ENCODE data around the gene RALGPS2. TPM values are rescaled to one million over a fixed set of nuclear protein-coding genes. Genes with fewer than 3 reads are reported as not detected.

RALGPS2 gene
- total RNA-seq, 2 experiments from 2014 or later = 2.2 to 3.0 TPM

DNA sequence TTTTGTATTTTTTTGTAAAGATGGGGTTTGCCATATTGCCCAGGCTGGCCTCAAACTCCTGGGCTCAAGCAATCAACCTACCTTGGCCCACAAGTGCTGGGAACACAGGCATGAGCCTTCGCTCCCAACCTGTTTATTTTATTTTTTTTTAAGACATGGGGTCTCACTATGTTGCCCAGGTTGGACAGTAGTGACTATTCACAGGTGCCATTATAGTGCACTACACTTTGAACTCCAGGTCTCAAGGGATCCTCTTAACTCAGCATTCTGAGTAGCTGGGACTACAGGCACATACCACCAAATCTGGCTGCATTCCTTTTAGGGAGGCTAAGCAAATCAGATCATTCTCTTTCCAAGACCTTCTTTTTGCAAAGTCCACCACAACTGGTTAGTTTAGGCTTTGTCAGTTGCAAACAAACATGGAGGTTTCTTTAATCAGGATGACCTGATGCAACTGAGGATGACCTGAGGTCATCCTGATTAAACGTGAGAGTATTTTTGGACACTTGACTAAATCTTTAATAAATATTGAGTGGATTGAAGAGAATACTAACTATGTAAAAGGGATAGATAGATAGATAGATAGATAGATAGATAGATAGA is 30.0 kb upstream of the RALGPS2 start:
- H3K27ac Mint-ChIP-seq = no peak overlapping the region
- no peaks in the 10 kb centered on the region for H3K9me3 Mint-ChIP-seq
- CTCF ChIA-PET = no interaction called here
- no peak overlapping the region for H3K4me3 Mint-ChIP-seq
- peaks cover 3% of the 10 kb centered on the region for H3K27me3 Mint-ChIP-seq
- H3K36me3 Mint-ChIP-seq (ENCODE audit: low read depth) = no peaks in the 10 kb centered on the region
- DNase-seq = no peak
- POLR2A ChIA-PET = no interaction called here
- H3K4me1 Mint-ChIP-seq = no peaks in the 10 kb centered on the region

DNA sequence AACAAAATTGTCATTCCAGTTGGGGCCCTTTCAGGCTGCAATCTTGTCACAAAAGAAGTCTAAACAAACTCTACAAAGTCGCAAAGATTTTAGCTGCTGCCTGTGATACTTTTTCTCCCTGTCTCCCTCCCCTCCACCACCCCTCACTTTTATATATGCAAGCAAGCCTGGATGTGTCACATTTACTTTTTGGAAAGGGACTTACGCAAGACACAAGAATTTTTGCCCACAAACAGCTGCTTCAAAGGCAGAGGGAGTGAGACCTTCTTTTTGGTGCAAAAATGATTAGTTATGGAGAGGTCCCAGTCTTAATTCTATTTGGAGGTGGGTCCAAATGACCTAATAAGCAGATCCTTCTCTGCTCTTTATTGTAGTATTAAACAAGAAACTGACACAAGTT is 22.9 kb upstream of the RALGPS2 start:
- ChIA-PET CTCF (no interaction called here), POLR2A (no interaction called here)
- Mint-ChIP-seq H3K27me3 (peaks cover 6% of the 10 kb centered on the region), H3K4me3 (no peak overlapping the region), H3K36me3 (ENCODE audit: low read depth) (no peaks in the 10 kb centered on the region), H3K9me3 (no peaks in the 10 kb centered on the region), H3K4me1 (no peaks in the 10 kb centered on the region), H3K27ac (no peak overlapping the region)
- no peak for DNase-seq

DNA sequence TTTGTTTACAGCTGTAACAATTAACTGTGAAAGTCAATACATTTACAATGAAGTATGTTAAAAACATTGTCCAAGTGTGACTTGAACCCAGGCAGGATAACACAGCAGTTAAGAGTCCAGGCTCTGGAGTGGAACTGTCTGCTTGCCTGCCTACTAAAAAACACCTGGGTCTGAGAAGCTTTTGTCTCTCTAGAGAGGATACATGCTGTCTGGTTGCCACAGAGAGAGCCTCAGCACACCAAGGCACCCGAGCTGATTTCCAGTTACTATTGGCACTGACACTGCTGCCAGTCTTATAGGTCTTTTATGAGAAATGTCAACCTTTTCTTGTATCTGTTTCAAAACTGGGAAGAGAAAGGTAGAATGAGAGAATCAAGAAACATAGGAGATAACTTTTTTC is 20.2 kb upstream of the RALGPS2 start:
- no peak overlapping the region for H3K4me3 Mint-ChIP-seq
- no peaks in the 10 kb centered on the region for H3K9me3 Mint-ChIP-seq
- H3K27ac Mint-ChIP-seq = no peak overlapping the region
- no peaks in the 10 kb centered on the region for H3K36me3 Mint-ChIP-seq (ENCODE audit: low read depth)
- DNase-seq = no peak
- H3K4me1 Mint-ChIP-seq = no peaks in the 10 kb centered on the region
- CTCF ChIA-PET = no interaction called here
- POLR2A ChIA-PET = interaction anchor here (0.6 kb wide), 1 partner anchor 1184 kb away, joined by 3 read pairs; no protein-coding TSS in a partner anchor
- H3K27me3 Mint-ChIP-seq = peaks cover 5% of the 10 kb centered on the region

DNA sequence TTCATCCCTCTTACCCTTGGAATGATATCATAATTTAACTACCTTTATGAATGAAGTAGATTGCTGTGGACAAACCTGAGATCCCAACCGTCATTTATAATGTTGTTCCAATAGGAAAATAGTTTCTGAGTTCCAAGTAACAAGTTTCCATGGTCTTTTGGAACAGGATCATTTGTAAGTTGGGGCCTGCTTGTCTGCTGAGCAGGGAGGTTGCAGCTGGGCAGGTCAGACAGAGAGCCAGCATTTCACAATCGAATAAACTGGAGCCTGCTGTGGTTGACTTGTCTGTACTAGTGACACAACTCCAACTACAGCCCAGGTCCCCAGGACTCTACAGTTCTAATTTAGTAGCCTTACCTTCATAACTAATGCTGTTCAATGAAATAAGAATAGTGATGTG is 18.6 kb upstream of the RALGPS2 start:
- POLR2A ChIA-PET = no interaction called here
- CTCF ChIA-PET = no interaction called here

DNA sequence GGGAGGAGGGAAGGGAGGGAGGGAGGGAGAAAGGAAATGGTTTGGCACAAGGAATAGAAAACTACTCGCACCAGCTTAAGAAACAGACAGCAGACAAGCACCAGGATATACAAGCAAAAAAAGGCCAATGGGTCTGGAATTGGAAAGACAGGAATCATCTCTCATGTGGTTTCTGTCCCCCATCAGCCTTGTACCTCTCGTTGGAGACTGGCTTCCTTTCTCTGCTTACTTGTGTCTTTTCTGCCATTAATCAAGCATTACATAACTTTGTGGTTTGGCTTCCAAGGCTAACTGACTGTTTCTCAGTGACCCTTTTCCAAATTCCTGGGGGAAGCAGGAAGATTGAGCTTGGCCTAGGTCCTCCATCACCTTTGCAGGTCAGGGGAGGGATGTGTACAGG is 11.8 kb upstream of the RALGPS2 start:
- POLR2A ChIA-PET = no interaction called here
- no peak for DNase-seq

More for the DNA sequence above, 18.6 kb upstream of the RALGPS2 start:
- Mint-ChIP-seq H3K4me1 (no peaks in the 10 kb centered on the region), H3K27ac (no peak overlapping the region), H3K27me3 (peaks cover 9% of the 10 kb centered on the region), H3K9me3 (no peaks in the 10 kb centered on the region), H3K36me3 (ENCODE audit: low read depth) (no peaks in the 10 kb centered on the region), H3K4me3 (no peak overlapping the region)
- no peak for DNase-seq

DNA sequence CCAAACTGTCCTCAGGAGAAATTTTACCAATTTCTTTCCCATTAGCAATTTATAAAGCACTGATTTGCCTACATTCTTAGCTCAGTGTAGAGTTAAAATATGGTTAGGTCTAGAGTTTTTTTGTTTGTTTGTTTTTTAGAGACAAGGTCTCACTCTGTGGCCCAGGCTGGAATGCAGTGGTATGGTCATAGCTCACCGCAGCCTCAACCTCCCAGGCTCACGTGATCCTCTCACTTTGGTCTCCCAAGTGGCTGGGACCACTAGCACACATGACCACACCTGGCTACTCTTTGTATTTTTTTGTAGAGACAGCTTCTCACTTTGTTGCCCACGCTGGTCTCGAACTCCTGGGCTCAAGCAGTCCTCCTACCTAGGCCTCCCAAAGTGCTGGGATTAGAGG is 10.6 kb upstream of the RALGPS2 start:
- Mint-ChIP-seq H3K9me3 (no peaks in the 10 kb centered on the region), H3K27me3 (peaks cover 19% of the 10 kb centered on the region), H3K4me1 (no peaks in the 10 kb centered on the region), H3K27ac (no peak overlapping the region), H3K36me3 (ENCODE audit: low read depth) (no peaks in the 10 kb centered on the region), H3K4me3 (no peak overlapping the region)
- ChIA-PET POLR2A (no interaction called here), CTCF (no interaction called here)
- DNase-seq = no peak

More for the DNA sequence above, 11.8 kb upstream of the RALGPS2 start:
- CTCF ChIA-PET = no interaction called here
- Mint-ChIP-seq H3K9me3 (no peaks in the 10 kb centered on the region), H3K4me3 (no peak overlapping the region), H3K4me1 (no peaks in the 10 kb centered on the region), H3K27me3 (peaks cover 19% of the 10 kb centered on the region), H3K36me3 (ENCODE audit: low read depth) (no peaks in the 10 kb centered on the region), H3K27ac (no peak overlapping the region)

DNA sequence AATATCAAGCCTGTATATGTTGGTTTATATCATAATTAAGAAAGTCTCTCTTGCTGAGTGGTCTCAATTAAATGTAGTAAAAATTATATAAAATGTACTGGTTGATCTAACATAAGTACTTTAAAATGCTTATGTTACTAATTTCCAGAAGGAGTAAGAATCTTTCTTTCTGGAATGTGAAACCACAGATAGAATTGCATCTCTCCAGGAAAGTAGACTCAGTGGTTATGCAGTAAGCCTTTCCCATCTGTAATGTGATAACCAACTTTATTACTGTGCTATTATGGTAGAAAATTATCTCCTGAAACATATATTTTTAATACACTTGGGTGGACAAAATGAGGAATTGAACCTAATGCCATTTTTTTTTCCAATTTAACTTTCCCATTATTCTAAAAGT is 8.9 kb upstream of the RALGPS2 start:
- no peaks in the 10 kb centered on the region for H3K4me1 Mint-ChIP-seq
- peaks cover 19% of the 10 kb centered on the region for H3K27me3 Mint-ChIP-seq
- H3K9me3 Mint-ChIP-seq = no peaks in the 10 kb centered on the region
- no peak for DNase-seq
- H3K27ac Mint-ChIP-seq = no peak overlapping the region
- no peaks in the 10 kb centered on the region for H3K36me3 Mint-ChIP-seq (ENCODE audit: low read depth)
- ChIA-PET CTCF (no interaction called here), POLR2A (no interaction called here)
- H3K4me3 Mint-ChIP-seq = no peak overlapping the region

DNA sequence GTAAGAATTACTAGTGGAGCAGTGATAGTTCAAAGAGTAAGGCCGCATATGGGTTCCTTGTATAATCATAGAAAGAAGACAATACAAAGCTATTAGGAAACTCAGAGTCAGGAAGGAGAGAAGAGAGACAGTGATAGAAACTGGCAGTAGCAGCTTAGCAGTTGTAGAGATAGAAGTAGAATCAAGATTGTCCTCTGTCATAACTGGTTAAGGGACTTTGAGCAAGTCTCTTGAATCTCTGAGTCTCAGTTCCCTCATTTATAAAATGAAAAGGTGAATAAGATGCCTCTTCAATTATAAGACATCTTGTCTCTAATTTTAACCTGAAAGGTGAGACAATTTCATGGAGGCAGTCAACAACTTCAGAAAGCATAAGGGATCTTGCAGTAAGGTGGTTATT is 6.5 kb upstream of the RALGPS2 start:
- CTCF ChIA-PET = no interaction called here
- no peaks in the 10 kb centered on the region for H3K4me1 Mint-ChIP-seq
- H3K9me3 Mint-ChIP-seq = no peaks in the 10 kb centered on the region
- H3K27ac Mint-ChIP-seq = no peak overlapping the region
- POLR2A ChIA-PET = no interaction called here
- peaks cover 19% of the 10 kb centered on the region for H3K27me3 Mint-ChIP-seq
- no peak for DNase-seq
- H3K36me3 Mint-ChIP-seq (ENCODE audit: low read depth) = no peaks in the 10 kb centered on the region
- H3K4me3 Mint-ChIP-seq = no peak overlapping the region

DNA sequence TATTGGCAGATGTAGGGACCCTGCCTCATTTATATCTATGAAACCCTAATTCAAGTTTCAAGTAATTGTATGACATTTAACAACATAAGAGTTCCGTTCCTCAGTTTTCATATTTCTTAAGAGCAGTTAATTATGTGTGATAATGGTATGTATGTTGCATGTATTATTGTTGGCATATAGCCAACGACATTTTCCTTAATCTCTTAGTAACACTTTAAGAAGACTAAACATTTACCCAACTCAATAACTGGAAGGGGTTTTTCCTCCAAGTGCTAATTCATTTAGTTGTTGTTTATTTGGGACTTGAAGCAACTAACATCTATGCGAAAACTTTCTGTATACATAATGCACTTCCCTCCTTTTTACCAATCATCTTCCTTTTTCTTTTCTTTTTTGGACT is 1.5 kb upstream of the RALGPS2 start:
- CTCF ChIA-PET = no interaction called here
- no peak for DNase-seq
- Mint-ChIP-seq H3K9me3 (no peaks in the 10 kb centered on the region), H3K27me3 (peaks cover 31% of the 10 kb centered on the region), H3K4me1 (peaks cover 10% of the 10 kb centered on the region), H3K4me3 (no peak overlapping the region), H3K36me3 (ENCODE audit: low read depth) (no peaks in the 10 kb centered on the region), H3K27ac (no peak overlapping the region)
- POLR2A ChIA-PET = no interaction called here

DNA sequence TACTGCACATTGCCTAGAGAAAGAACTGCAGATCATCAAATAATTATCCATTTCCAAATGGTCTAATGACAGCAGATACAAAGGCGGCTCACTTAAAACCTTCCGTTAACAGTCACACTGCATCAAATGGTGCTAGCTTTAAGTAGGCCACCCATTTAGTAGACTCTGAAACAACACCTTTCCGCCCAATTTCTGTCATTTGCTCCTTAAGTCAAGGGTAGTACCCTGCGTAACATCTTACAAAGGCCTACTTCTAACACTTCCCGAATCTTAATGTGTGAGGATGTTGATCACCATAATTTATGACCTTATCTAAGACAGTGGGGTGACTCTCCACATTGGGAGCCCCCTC is 692 bp upstream of the RALGPS2 start:
- Mint-ChIP-seq H3K27me3 (peaks cover 31% of the 10 kb centered on the region), H3K27ac (no peak overlapping the region), H3K4me3 (peak overlapping the region; percentile 73), H3K36me3 (ENCODE audit: low read depth) (no peaks in the 10 kb centered on the region), H3K4me1 (peaks cover 10% of the 10 kb centered on the region), H3K9me3 (no peaks in the 10 kb centered on the region)
- ChIA-PET CTCF (no interaction called here), POLR2A (no interaction called here)
- DNase-seq = no peak

DNA sequence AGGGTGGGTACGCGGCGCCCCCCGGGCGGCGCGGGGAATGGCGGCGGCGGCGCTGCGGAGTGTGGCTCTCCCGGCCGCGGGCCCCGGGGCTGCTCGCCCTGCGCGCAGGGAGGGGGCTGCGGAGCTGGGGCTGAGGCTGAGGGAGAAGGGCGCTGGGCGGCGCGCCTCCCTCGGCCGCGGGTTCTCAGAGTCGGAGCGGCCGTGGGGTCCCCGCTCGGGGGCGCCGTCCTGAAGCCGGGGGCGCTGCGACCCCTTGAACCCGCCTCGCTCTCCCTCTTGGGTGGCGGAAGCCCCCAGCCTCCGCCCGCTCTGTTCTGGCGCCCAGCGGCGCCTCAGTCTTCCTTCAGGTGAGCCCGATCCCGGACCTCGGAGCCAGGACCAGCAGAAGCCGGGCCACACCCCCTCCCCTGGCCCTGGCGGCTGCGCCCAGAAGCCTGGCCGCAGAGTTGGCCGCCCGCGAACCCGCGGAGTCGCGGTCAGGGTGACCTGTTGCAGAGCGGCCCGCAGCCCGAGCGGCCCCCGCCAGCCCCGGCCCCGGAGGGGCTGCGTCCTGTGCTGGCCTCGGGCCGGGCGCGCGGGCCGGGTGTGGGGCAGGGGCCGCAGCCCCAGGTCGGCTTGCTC is 532 bp downstream of the RALGPS2 start:
- Mint-ChIP-seq H3K36me3 (ENCODE audit: low read depth) (no peaks in the 10 kb centered on the region), H3K27me3 (peaks cover 31% of the 10 kb centered on the region), H3K4me3 (peak overlapping the region; percentile 69), H3K4me1 (peaks cover 10% of the 10 kb centered on the region), H3K27ac (no peak overlapping the region), H3K9me3 (no peaks in the 10 kb centered on the region)
- peak; percentile 24 for DNase-seq
- POLR2A ChIA-PET = no interaction called here
- CTCF ChIA-PET = interaction anchor here (1.0 to 1.5 kb wide), 3 partner anchors 10 to 43 kb away, joined by 4 to 6 read pairs (median 4); no protein-coding TSS in a partner anchor

DNA sequence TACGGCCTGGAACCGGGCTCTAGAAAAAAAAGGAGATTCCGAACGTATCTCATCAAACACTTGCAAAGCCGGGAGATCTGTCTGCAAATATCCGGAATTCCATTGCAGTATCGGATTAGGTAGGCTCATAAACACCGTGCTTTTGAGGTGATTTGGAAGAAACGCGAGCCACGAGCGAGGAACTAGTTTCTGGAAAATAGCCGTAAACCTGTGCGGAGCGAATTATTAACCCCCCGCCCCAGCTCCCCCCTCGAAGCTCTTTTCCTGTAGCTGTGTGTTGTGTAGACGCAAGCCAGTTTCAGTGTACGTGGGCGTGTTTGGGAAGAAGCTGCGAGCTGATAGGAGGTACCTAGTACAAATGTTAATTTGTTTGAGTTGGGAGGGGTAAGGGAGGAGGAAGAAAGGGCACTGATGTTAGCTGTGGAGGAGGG is 1.1 kb downstream of the RALGPS2 start:
- Mint-ChIP-seq H3K27ac (peak overlapping the region; percentile 2), H3K9me3 (no peaks in the 10 kb centered on the region), H3K4me1 (peaks cover 10% of the 10 kb centered on the region), H3K27me3 (peaks cover 30% of the 10 kb centered on the region), H3K4me3 (peak overlapping the region; percentile 69), H3K36me3 (ENCODE audit: low read depth) (no peaks in the 10 kb centered on the region)
- CTCF ChIA-PET = interaction anchor here (0.7 to 1.5 kb wide), 4 partner anchors 10 to 184 kb away, joined by 3 to 6 read pairs (median 4); no protein-coding TSS in a partner anchor
- DNase-seq = peak; percentile 55
- POLR2A ChIA-PET = no interaction called here

DNA sequence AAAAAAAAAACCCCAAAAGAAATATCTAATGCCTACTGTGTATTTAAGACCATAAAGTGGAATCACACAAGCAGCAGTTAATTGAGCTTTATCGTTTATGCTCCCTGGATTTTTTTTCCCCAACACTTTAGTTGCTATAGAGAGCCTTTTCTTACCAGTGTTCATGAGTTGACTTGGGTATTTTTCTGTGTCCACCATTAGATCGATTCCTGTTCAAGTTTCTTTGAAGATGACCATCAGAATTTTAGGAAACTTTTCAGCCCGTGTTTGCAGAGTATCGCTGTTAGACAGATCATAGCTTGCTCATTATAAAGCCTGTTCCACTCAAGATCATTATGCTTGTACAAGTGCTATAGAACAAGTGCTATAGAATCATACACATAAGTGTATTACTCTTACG is 1.5 kb downstream of the RALGPS2 start:
- peaks cover 30% of the 10 kb centered on the region for H3K27me3 Mint-ChIP-seq
- DNase-seq = no peak
- ChIA-PET CTCF (interaction anchor here (0.7 to 1.5 kb wide), 4 partner anchors 9 to 185 kb away, joined by 3 to 6 read pairs (median 4); no protein-coding TSS in a partner anchor), POLR2A (no interaction called here)
- H3K4me1 Mint-ChIP-seq = peaks cover 10% of the 10 kb centered on the region
- no peak overlapping the region for H3K27ac Mint-ChIP-seq
- H3K9me3 Mint-ChIP-seq = no peaks in the 10 kb centered on the region
- H3K4me3 Mint-ChIP-seq = peak overlapping the region; percentile 69
- H3K36me3 Mint-ChIP-seq (ENCODE audit: low read depth) = no peaks in the 10 kb centered on the region

All from activated CD4-positive, alpha-beta memory T cell treated with anti-CD3 and anti-CD28 coated beads, Interleukin-2, amount 10 ng/mL, durations not matched to agents 7 days and 5 days (primary cell).